Stimulated activated CD4-positive, alpha-beta T cell treated with anti-CD3 and anti-CD28 coated beads, TNF-alpha, amount 100 ng/mL, for 1 hour (primary cell): Measurements from ENCODE around the gene MAGI1.

Experiments
- DNase-seq, 3 donors: peaks; one replicate each; pipeline ENCODE4 v3.0.0-alpha.2; 2020; ENCODE audit warnings: low read depth in 3 of 3, low spot score in 1 of 3

The MAGI1 gene

GRCh38 chr3:65600888-65601287 is 437.8 kb downstream of the MAGI1 start:
- DNase-seq: no peak

- no peak for DNase-seq
These were observed 440.7 kb downstream of the MAGI1 start for GRCh38 chr3:65597952-65598413.

DNA sequence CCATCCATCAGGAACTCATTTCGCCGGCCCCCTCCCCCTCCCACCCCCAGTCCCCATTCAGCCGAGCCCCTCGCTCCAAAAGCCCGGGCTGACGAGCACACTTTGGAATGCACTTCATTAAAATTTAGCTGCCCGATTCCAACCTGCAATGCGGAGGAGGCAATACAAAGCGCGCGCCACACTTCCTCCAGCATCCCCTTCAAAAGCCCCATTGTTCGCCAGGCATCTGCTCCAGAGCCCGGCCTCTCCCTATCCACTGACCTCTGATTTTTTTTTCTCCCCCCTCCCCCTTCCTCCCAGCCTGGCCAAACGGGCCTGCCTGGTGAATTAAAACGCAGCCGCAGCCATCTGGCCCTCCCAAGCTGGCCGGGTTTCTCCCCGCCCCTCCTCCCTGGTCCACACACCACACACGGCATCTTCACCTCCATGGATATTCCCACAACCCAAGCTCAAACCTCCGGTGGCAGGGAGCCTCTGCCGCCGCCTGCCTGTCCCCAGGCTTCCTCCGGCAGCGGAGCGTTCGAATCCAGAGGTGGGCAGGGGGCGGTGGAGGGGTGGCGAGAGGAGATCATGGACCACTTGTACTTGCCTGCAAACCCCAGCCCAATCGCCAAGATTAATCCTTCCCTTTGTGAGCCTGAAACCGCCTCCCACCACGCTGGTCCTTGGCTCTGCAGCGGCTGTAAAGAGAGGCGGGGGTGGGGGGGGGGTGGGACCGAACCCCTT is 441.3 kb downstream of the MAGI1 start:
- DNase-seq: no peak

- DNase-seq: no peak
These were observed 442.0 kb downstream of the MAGI1 start for GRCh38 chr3:65596571-65597225.

DNA sequence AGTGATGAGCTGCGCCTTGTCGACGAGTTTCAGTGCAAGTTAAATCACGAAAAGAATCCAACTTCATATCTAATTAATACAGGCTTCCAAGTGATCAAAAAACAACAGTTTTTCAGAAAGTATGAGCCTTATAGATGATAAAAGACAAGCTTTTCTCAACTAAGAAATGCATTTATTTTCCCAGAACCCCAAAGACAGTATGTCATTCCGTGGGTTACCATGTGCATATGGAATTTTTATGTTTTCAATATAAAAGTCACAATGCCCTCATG is 442.8 kb downstream of the MAGI1 start:
- no peak for DNase-seq

GRCh38 chr3:65595222-65596028 is 443.3 kb downstream of the MAGI1 start:
- no peak for DNase-seq

- no peak for DNase-seq
These were observed 444.7 kb downstream of the MAGI1 start for GRCh38 chr3:65593780-65594752.

GRCh38 chr3:65591313-65591712 is 447.4 kb downstream of the MAGI1 start:
- no peak for DNase-seq

DNA sequence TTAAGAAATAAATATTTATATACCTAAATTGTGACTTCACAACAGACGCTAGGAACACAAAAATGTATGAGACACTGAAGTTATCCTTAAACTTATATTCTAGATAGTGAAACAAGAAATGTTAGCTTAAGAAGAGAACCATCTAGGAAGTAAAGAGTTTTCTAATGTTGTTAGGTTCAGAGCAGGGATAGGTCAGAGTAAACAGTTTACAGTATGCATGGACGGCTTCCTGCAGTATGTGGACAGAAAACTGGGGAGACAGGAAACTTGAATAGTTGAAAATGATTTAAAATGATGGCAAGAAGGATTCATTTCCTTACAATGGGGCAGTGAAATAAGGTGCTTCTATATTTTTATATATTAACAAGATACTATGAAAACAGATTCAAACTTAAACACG is 449.8 kb downstream of the MAGI1 start:
- no peak for DNase-seq

GRCh38 chr3:65587650-65588439 is 450.9 kb downstream of the MAGI1 start:
- DNase-seq: no peak

- DNase-seq: no peak
These were observed 453.8 kb downstream of the MAGI1 start for GRCh38 chr3:65584913-65585312.

DNA sequence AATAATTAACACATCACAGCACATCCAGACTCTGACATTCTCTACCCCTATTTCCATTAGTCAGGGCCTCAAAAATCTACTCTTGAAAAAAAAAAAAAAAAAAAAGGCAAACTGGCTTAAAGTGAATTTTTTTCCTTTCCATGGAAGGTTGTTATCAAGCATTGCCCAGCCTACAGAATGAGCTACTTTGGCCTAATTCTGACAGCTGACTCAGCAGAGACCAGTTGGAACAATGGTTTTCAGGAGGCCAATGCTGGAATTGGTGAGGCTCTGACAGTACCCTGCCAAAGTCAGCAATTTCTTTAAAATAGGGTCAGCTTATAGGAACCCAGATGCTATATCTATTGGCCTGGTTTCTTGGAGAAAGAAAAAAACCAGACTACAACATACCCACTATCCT is 454.7 kb downstream of the MAGI1 start:
- DNase-seq: no peak

DNA sequence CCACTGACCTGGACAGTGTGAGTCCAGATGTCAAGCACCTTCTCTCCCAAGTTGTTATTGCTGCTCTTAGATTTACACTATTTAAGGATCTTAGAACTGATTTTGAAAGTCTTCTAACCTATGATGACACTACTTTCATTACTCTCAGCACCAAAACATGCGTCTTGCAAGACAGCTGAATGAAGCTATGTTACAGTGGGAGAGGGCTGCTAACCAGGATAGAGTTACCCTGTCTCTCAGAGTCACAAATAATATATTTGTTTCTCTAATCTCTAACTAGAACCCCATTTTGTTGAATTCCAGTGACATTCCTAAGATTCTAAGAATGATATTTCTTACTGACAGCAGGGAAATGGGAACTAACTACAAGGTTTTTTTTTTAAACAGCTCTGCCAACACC is 455.5 kb downstream of the MAGI1 start:
- no peak for DNase-seq

DNA sequence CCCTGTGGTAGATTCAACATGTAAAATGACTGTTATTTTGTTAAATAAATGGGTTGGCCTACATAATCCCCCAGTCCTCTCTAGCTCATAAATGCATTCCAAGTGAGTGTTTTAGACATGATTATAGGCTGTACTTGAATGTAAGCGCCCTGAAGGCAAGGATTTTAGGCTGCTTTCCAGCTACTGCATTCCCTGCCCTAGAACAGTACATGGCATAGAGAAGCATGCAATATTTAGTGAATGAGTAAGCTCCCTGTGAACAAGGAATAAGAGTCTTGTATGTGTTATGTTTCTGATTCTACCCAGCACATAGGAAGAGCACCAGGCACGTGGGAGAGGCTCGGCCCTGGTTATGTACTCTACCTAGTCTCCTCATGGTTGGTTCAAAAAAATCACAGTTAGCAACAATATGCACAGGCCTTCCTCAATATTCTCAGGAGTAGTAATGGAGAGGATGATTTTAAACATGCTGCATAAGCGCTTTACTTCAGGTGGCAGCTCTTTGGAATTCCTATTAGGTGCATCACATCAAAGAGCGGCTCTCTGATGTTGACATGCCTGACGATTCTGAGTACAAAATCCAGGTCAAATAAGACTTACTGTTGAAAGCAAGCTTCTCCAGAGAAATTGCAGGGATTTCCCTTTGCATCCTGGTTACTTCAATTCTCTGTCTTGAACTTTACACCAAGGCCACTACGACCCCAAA is 456.6 kb downstream of the MAGI1 start:
- DNase-seq: no peak

DNA sequence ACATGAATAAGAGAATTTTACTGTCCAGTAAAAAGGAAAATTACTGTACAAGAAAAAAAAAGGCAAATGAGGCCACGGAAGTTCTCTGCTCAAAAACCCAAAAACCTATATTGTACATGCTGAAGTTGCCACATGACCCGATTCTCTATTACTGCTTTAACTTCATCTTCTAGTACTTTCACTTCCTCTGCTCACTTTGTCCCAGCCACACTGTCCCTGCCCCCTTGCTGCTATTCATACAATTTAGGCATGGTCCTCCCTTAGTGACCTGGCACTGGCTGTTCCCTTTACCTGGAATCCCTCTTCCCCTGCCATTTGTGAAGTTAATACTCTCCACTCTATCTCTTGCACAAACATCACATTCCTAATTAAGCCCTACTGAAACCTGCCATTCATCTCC is 457.4 kb downstream of the MAGI1 start:
- no peak for DNase-seq

- no peak for DNase-seq
These were observed 459.9 kb downstream of the MAGI1 start for GRCh38 chr3:65578861-65579260.

DNA sequence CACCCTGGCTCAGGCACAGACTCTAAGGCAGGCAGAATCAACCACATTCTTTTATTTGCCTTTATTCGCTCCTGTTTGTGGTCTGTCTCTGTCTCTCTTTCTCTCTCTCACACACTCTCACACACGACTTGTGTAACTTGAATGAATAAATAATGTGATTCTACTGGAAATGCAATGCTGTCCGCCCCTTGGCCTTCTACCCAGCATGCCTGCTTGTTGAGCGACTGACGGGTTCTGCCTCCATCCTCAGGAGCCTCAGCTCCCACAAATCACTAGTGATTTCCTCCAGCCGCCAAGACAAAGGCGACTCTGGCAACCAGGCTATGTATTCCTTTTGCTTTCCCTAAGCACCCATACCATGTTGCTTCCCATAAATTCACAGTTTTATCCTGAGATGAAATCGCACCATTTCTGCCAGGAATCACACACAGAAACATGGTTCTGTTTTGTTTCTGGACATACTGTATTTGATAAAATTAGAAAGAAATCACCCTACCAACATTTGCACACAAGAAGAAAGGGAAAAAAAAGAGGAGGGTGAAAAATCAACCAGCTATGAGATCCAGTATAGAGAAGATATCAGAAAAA is 460.8 kb downstream of the MAGI1 start:
- no peak for DNase-seq

DNA sequence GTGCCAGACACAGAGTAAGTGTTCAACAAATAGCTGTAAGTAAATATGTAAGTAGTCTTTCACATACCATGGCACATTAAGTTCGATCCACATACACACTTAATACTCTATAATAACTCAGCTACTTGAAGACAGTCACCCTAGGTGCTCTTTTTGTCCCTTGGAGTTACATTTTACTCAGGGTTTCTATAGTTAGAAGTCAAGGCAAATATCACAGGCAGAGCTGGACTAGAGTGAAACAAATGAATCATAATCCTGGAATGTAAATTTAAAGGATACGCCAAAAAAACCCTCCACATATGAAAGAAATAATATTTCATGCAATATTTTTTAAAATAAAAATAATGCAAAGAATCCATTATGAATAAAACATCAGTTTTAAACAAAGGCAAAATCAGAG is 461.8 kb downstream of the MAGI1 start:
- DNase-seq: no peak

- DNase-seq: no peak
These were observed 462.5 kb downstream of the MAGI1 start for GRCh38 chr3:65576228-65576627.
